IMR-90 (cell line): Measurements from ENCODE around the gene SEPHS1. TPM values are rescaled to one million over a fixed set of nuclear protein-coding genes. Genes with fewer than 3 reads are reported as not detected.

Experiments
- ATAC-seq: fragments of 200-7000 bp; cut with Tn5 transposase; 2 replicates; pipeline ENCODE4 v1.9.1; 2020; ENCODE audit warnings: low read depth, mild to moderate bottlenecking, moderate library complexity
- BruUV-seq: library from RNA; stranded (reverse); fragments of 400-500 nt; replicated peaks from 2 replicates; lab custom pipeline; 2021; lab: Mats Ljungman, UMichigan
- CTCF ChIA-PET: fragments of 300-600 bp; formaldehyde crosslinking; extraction: SDS; loops from one replicate; lab custom pipeline; 2021; ENCODE audit warnings: antibody characterized with exemption; lab: Yijun Ruan, JAX
- POLR2A ChIA-PET: fragments of 300-600 bp; sonication (Branson Sonifier 250); formaldehyde crosslinking; loops from one replicate; lab custom pipeline; 2022; ENCODE audit warnings: antibody characterized with exemption; ENCODE audit not compliant: unreplicated experiment; lab: Charles Lee
- DNase-seq: peaks from one replicate; pipeline ENCODE4 v3.0.0; 2013
- H2AFZ ChIP-seq: replicated peaks from 2 replicates; pipeline ENCODE3; 2013; ENCODE audit warnings: low read length, mild to moderate bottlenecking; ENCODE audit not compliant: poor library complexity
- H2AK5ac ChIP-seq: 2 replicates; pipeline ENCODE4 v1.6.1; 2013; ENCODE audit warnings: low read depth, low read length, inconsistent platforms
- H2AK9ac ChIP-seq: replicated peaks from 2 replicates; pipeline ENCODE3; 2013; ENCODE audit warnings: mild to moderate bottlenecking, low read depth, low read length, moderate library complexity; ENCODE audit not compliant: poor library complexity
- H2BK120ac ChIP-seq: 2 replicates; pipeline ENCODE4 v1.6.1; 2013; ENCODE audit warnings: low read depth, low read length, inconsistent platforms
- H2BK15ac ChIP-seq: 3 replicates; pipeline ENCODE4 v1.6.1; 2013; ENCODE audit warnings: low read depth, low read length, inconsistent platforms
- H2BK20ac ChIP-seq: 2 replicates; pipeline ENCODE4 v1.6.1; 2013; ENCODE audit warnings: low read depth, mild to moderate bottlenecking, inconsistent platforms, low read length, moderate library complexity
- H2BK5ac ChIP-seq: 2 replicates; pipeline ENCODE4 v1.6.1; 2013; ENCODE audit warnings: mild to moderate bottlenecking, low read depth, low read length, inconsistent platforms; ENCODE audit not compliant: poor library complexity, severe bottlenecking
- H3K14ac ChIP-seq: replicated peaks from 2 replicates; pipeline ENCODE4 v1.6.1; 2013; ENCODE audit warnings: low read depth, low read length, inconsistent platforms
- H3K18ac ChIP-seq: 2 replicates; pipeline ENCODE4 v1.6.1; 2013; ENCODE audit warnings: low read depth, low read length, control low read depth
- H3K23ac ChIP-seq: 2 replicates; pipeline ENCODE4 v1.6.1; 2013; ENCODE audit warnings: low read depth, low read length, inconsistent platforms
- H3K27ac ChIP-seq: 2 replicates; pipeline ENCODE4 v1.5.1; 2013; ENCODE audit warnings: mild to moderate bottlenecking, control low read depth, low read length; ENCODE audit not compliant: insufficient read depth
- H3K27me3 ChIP-seq: 2 replicates; pipeline ENCODE4 v1.6.1; 2013; ENCODE audit warnings: low read length; ENCODE audit not compliant: control insufficient read depth, insufficient read depth
- H3K36me3 ChIP-seq: 2 replicates; pipeline ENCODE4 v1.6.1; 2013; ENCODE audit warnings: low read length, mixed read lengths; ENCODE audit not compliant: control insufficient read depth, insufficient read depth
- H3K4ac ChIP-seq: 2 replicates; pipeline ENCODE4 v1.6.1; 2013; ENCODE audit warnings: low read depth, low read length, inconsistent platforms
- H3K4me1 ChIP-seq: 2 replicates; pipeline ENCODE4 v1.6.1; 2013; ENCODE audit warnings: low read length, mixed read lengths; ENCODE audit not compliant: control insufficient read depth, insufficient read depth
- H3K4me2 ChIP-seq: 2 replicates; pipeline ENCODE4 v1.6.1; 2013; ENCODE audit warnings: low read depth, mild to moderate bottlenecking, control low read depth, low read length, moderate library complexity
- H3K4me3 ChIP-seq: 2 replicates; pipeline ENCODE4 v1.5.1; 2013; ENCODE audit warnings: low read depth, mild to moderate bottlenecking, control low read depth, low read length, moderate library complexity; ENCODE audit not compliant: insufficient read depth
- H3K56ac ChIP-seq: 2 replicates; pipeline ENCODE4 v1.6.1; 2013; ENCODE audit warnings: low read length, inconsistent platforms; ENCODE audit not compliant: insufficient read depth; ENCODE audit errors: extremely low read depth
- H3K79me1 ChIP-seq, 2 experiments: 2 replicates each; pipeline ENCODE4 v1.6.1; 2013; ENCODE audit warnings: low read length in 2 of 2, inconsistent platforms in 1 of 2, low read depth in 1 of 2
- H3K9ac ChIP-seq: 2 replicates; pipeline ENCODE4 v1.6.1; 2013; ENCODE audit warnings: low read depth, low read length, control low read depth
- H3K9me1 ChIP-seq: 2 replicates; pipeline ENCODE4 v1.6.1; 2013; ENCODE audit warnings: low read length, inconsistent platforms; ENCODE audit not compliant: insufficient read depth
- H3K9me3 ChIP-seq: 2 replicates; pipeline ENCODE4 v1.6.1; 2013; ENCODE audit warnings: low read length; ENCODE audit not compliant: control insufficient read depth, insufficient read depth
- H4K20me1 ChIP-seq: 2 replicates; pipeline ENCODE4 v1.6.1; 2013; ENCODE audit warnings: low read length, inconsistent platforms; ENCODE audit not compliant: insufficient read depth
- H4K5ac ChIP-seq: 2 replicates; pipeline ENCODE4 v1.6.1; 2013; ENCODE audit warnings: mild to moderate bottlenecking, low read depth, low read length, control low read depth
- H4K8ac ChIP-seq, 2 experiments: 2 replicates each; pipeline ENCODE4 v1.6.1; 2013; ENCODE audit warnings: low read depth in 2 of 2, low read length in 2 of 2, control low read depth in 1 of 2, inconsistent platforms in 1 of 2
- H4K91ac ChIP-seq: 2 replicates; pipeline ENCODE4 v1.6.1; 2013; ENCODE audit warnings: low read depth, low read length, inconsistent platforms; ENCODE audit not compliant: insufficient read depth
- BHLHE40 ChIP-seq: fragments of 150-350 bp; IDR thresholded peaks from 2 replicates; pipeline ENCODE4 v1.6.1; 2016; ENCODE audit warnings: mild to moderate bottlenecking, low read depth, low read length
- CTCF ChIP-seq: conservative IDR thresholded peaks from 2 replicates; pipeline ENCODE4 v1.5.1; 2012; ENCODE audit warnings: mild to moderate bottlenecking, low read depth, low read length, improper control_type of control experiment
- POLR2A ChIP-seq: IDR thresholded peaks from 2 replicates; pipeline ENCODE4 v1.6.1; 2012; ENCODE audit warnings: mild to moderate bottlenecking, low read depth, low read length
- RCOR1 ChIP-seq: IDR thresholded peaks from 2 replicates; pipeline ENCODE4 v1.6.1; 2012; ENCODE audit warnings: mild to moderate bottlenecking, low read length, improper control_type of control experiment; ENCODE audit not compliant: insufficient replicate concordance
- USF2 ChIP-seq: fragments of 150-350 bp; IDR thresholded peaks from 2 replicates; pipeline ENCODE4 v1.6.1; 2017; ENCODE audit warnings: mild to moderate bottlenecking, antibody characterized with exemption, low read length, low read depth
- WGBS, 2 experiments: methylation state at CpG; one replicate each; pipeline versions ENCODE4 v1.1.5 to v1.1.7; 2013; ENCODE audit warnings: missing lambda C conversion rate in 2 of 2; ENCODE audit not compliant: insufficient read length in 1 of 2; ENCODE audit errors: extremely low coverage in 2 of 2; 5-methylcytosine and 5-hydroxymethylcytosine counted together
- dilution Hi-C: fragments of 300-500 bp; cut with HindIII; formaldehyde crosslinking; loops from one replicate; pipeline ENCODE4 v1.14.3; 2018; ENCODE audit warnings: low sequenced_read_pairs; ENCODE audit not compliant: unreplicated experiment
- in situ Hi-C: fragments of 300-500 bp; cut with MboI; formaldehyde crosslinking; loops from 3 replicates; pipeline ENCODE4 v1.14.3; 2019; ENCODE audit warnings: low sequenced_read_pairs, inconsistent platforms, mixed read lengths
- intact Hi-C: fragments of 100-400 bp; cut with micrococcal nuclease; formaldehyde crosslinking; loops from 2 replicates; pipeline ENCODE4 v1.10.0; 2022
- polyA plus RNA-seq, 3 experiments: library from polyadenylated mRNA; depleted of rRNA; stranded (reverse); fragments of >200 nt; gene quantifications; 2 replicates each; pipeline ENCODE4 v1.2.3, GENCODE V29; 2012; ENCODE audit warnings: low replicate concordance in 1 of 3
- total RNA-seq: library from RNA; depleted of rRNA; stranded (reverse); fragments of >200 nt; gene quantifications from 2 replicates; pipeline ENCODE4 v1.2.3, GENCODE V29; 2012

SEPHS1 gene
- total and polyA plus RNA-seq, 2 of the 4 experiments (the other 2 are of a cell fraction): 39.4 to 69.4 TPM

GRCh38 chr10:13383399-13383761, 35.3 kb upstream of the SEPHS1 start:
- no peak overlapping the region for H3K18ac ChIP-seq
- H4K5ac ChIP-seq: no peak overlapping the region
- H2BK15ac ChIP-seq: no peak overlapping the region
- BruUV-seq: no TSS peak
- H3K9ac ChIP-seq: no peak overlapping the region
- dilution Hi-C loops: no loop called here
- H3K4me3 ChIP-seq: no peak overlapping the region
- H3K27ac ChIP-seq: no peak overlapping the region
- no peaks in the 10 kb centered on the region for H3K9me1 ChIP-seq
- ATAC-seq (no peak), DNase-seq (no peak)
- H2BK20ac ChIP-seq: no peak overlapping the region
- no peak overlapping the region for H3K4ac ChIP-seq
- no peak overlapping the region for H2AK5ac ChIP-seq
- WGBS, 2 experiments: 14% methylated on average over 8 of the region's 18 CpGs; no CpG with 5 or more reads in 1 of the 2 experiments
- no peak overlapping the region for H2BK5ac ChIP-seq
- H2BK120ac ChIP-seq: no peak overlapping the region
- 0 out of 2 replicates have a peak, but pooled peaks cover 1% of the 10 kb centered on the region for H3K4me1 ChIP-seq
- ChIA-PET CTCF (interaction anchor here (0.9 kb wide), 1 partner anchor 154 kb away, joined by 3 read pairs; no protein-coding TSS in a partner anchor), POLR2A (interaction anchor here (0.6 kb wide), 3 partner anchors 8 to 173 kb away, joined by 4 to 6 read pairs (median 6); no protein-coding TSS in a partner anchor)
- H4K8ac ChIP-seq: no peak overlapping the region
- no peak for TF ChIP-seq USF2
- no peak for TF ChIP-seq POLR2A
- TF ChIP-seq BHLHE40: no peak
- TF ChIP-seq RCOR1: no peak
- TF ChIP-seq CTCF: no peak
- H3K23ac ChIP-seq: no peak overlapping the region
- intact Hi-C loops: no loop called here
- H3K9me3 ChIP-seq: no peaks in the 10 kb centered on the region; the same call in 1 of the 2 replicates
- H4K91ac ChIP-seq: no peak overlapping the region
- no peak overlapping the region for H2AFZ ChIP-seq
- no peaks in the 10 kb centered on the region for H4K20me1 ChIP-seq
- H3K36me3 ChIP-seq: no peaks in the 10 kb centered on the region
- no peak overlapping the region for H3K14ac ChIP-seq
- H3K56ac ChIP-seq: no peak overlapping the region
- in situ Hi-C loops: no loop called here
- H3K79me1 ChIP-seq: no peaks in the 10 kb centered on the region
- H3K27me3 ChIP-seq: peaks cover 31% of the 10 kb centered on the region
- no peak overlapping the region for H2AK9ac ChIP-seq
- peak overlapping the region; percentile 66 for H3K4me2 ChIP-seq
